PC-9 (cell line): ENCODE results near the gene MAPK10.
"Not testable (repeated sequence)": the region's sequence is repeated elsewhere in the genome, so short reads cannot be mapped to it uniquely, and the experiment has no call there.

ENCODE experiments used
- CTCF ChIP-seq: fragments of 200-600 bp; sonication (generic); conservative IDR thresholded peaks from 2 replicates; pipeline ENCODE4 v1.6.1; 2017; ENCODE audit warnings: mixed run types, antibody characterized with exemption, mild to moderate bottlenecking, moderate library complexity
- EZH2 ChIP-seq: fragments of 200-600 bp; sonication (generic); IDR thresholded peaks from 2 replicates; pipeline ENCODE4 v1.8.0; 2017; ENCODE audit warnings: antibody characterized with exemption, low read depth

GRCh38 chr4:86075796-86076195 lies 284.1 kb downstream of the MAPK10 start:
- not testable (repeated sequence) for TF ChIP-seq EZH2, CTCF
